IMR-90 (cell line): ENCODE measurements around the gene RABEP1. TPM values are rescaled to one million over a fixed set of nuclear protein-coding genes. Genes with fewer than 3 reads are reported as not detected.

Experiments
- ATAC-seq: fragments of 200-7000 bp; cut with Tn5 transposase; 2 replicates; pipeline ENCODE4 v1.9.1; 2020; ENCODE audit warnings: low read depth, mild to moderate bottlenecking, moderate library complexity
- BruUV-seq: library from RNA; stranded (reverse); fragments of 400-500 nt; replicated peaks from 2 replicates; lab custom pipeline; 2021; lab: Mats Ljungman, UMichigan
- CTCF ChIA-PET: fragments of 300-600 bp; formaldehyde crosslinking; extraction: SDS; loops from one replicate; lab custom pipeline; 2021; ENCODE audit warnings: antibody characterized with exemption; lab: Yijun Ruan, JAX
- POLR2A ChIA-PET: fragments of 300-600 bp; sonication (Branson Sonifier 250); formaldehyde crosslinking; loops from one replicate; lab custom pipeline; 2022; ENCODE audit warnings: antibody characterized with exemption; ENCODE audit not compliant: unreplicated experiment; lab: Charles Lee
- DNase-seq: peaks from one replicate; pipeline ENCODE4 v3.0.0; 2013
- H2AFZ ChIP-seq: replicated peaks from 2 replicates; pipeline ENCODE3; 2013; ENCODE audit warnings: low read length, mild to moderate bottlenecking; ENCODE audit not compliant: poor library complexity
- H2AK5ac ChIP-seq: 2 replicates; pipeline ENCODE4 v1.6.1; 2013; ENCODE audit warnings: low read depth, low read length, inconsistent platforms
- H2AK9ac ChIP-seq: replicated peaks from 2 replicates; pipeline ENCODE3; 2013; ENCODE audit warnings: mild to moderate bottlenecking, low read depth, low read length, moderate library complexity; ENCODE audit not compliant: poor library complexity
- H2BK120ac ChIP-seq: 2 replicates; pipeline ENCODE4 v1.6.1; 2013; ENCODE audit warnings: low read depth, low read length, inconsistent platforms
- H2BK15ac ChIP-seq: 3 replicates; pipeline ENCODE4 v1.6.1; 2013; ENCODE audit warnings: low read depth, low read length, inconsistent platforms
- H2BK20ac ChIP-seq: 2 replicates; pipeline ENCODE4 v1.6.1; 2013; ENCODE audit warnings: low read depth, mild to moderate bottlenecking, inconsistent platforms, low read length, moderate library complexity
- H2BK5ac ChIP-seq: 2 replicates; pipeline ENCODE4 v1.6.1; 2013; ENCODE audit warnings: mild to moderate bottlenecking, low read depth, low read length, inconsistent platforms; ENCODE audit not compliant: poor library complexity, severe bottlenecking
- H3K14ac ChIP-seq: replicated peaks from 2 replicates; pipeline ENCODE4 v1.6.1; 2013; ENCODE audit warnings: low read depth, low read length, inconsistent platforms
- H3K18ac ChIP-seq: 2 replicates; pipeline ENCODE4 v1.6.1; 2013; ENCODE audit warnings: low read depth, low read length, control low read depth
- H3K23ac ChIP-seq: 2 replicates; pipeline ENCODE4 v1.6.1; 2013; ENCODE audit warnings: low read depth, low read length, inconsistent platforms
- H3K27ac ChIP-seq: 2 replicates; pipeline ENCODE4 v1.5.1; 2013; ENCODE audit warnings: mild to moderate bottlenecking, control low read depth, low read length; ENCODE audit not compliant: insufficient read depth
- H3K27me3 ChIP-seq: 2 replicates; pipeline ENCODE4 v1.6.1; 2013; ENCODE audit warnings: low read length; ENCODE audit not compliant: control insufficient read depth, insufficient read depth
- H3K36me3 ChIP-seq: 2 replicates; pipeline ENCODE4 v1.6.1; 2013; ENCODE audit warnings: low read length, mixed read lengths; ENCODE audit not compliant: control insufficient read depth, insufficient read depth
- H3K4ac ChIP-seq: 2 replicates; pipeline ENCODE4 v1.6.1; 2013; ENCODE audit warnings: low read depth, low read length, inconsistent platforms
- H3K4me1 ChIP-seq: 2 replicates; pipeline ENCODE4 v1.6.1; 2013; ENCODE audit warnings: low read length, mixed read lengths; ENCODE audit not compliant: control insufficient read depth, insufficient read depth
- H3K4me2 ChIP-seq: 2 replicates; pipeline ENCODE4 v1.6.1; 2013; ENCODE audit warnings: low read depth, mild to moderate bottlenecking, control low read depth, low read length, moderate library complexity
- H3K4me3 ChIP-seq: 2 replicates; pipeline ENCODE4 v1.5.1; 2013; ENCODE audit warnings: low read depth, mild to moderate bottlenecking, control low read depth, low read length, moderate library complexity; ENCODE audit not compliant: insufficient read depth
- H3K56ac ChIP-seq: 2 replicates; pipeline ENCODE4 v1.6.1; 2013; ENCODE audit warnings: low read length, inconsistent platforms; ENCODE audit not compliant: insufficient read depth; ENCODE audit errors: extremely low read depth
- H3K79me1 ChIP-seq, 2 experiments: 2 replicates each; pipeline ENCODE4 v1.6.1; 2013; ENCODE audit warnings: low read length in 2 of 2, inconsistent platforms in 1 of 2, low read depth in 1 of 2
- H3K9ac ChIP-seq: 2 replicates; pipeline ENCODE4 v1.6.1; 2013; ENCODE audit warnings: low read depth, low read length, control low read depth
- H3K9me1 ChIP-seq: 2 replicates; pipeline ENCODE4 v1.6.1; 2013; ENCODE audit warnings: low read length, inconsistent platforms; ENCODE audit not compliant: insufficient read depth
- H3K9me3 ChIP-seq: 2 replicates; pipeline ENCODE4 v1.6.1; 2013; ENCODE audit warnings: low read length; ENCODE audit not compliant: control insufficient read depth, insufficient read depth
- H4K20me1 ChIP-seq: 2 replicates; pipeline ENCODE4 v1.6.1; 2013; ENCODE audit warnings: low read length, inconsistent platforms; ENCODE audit not compliant: insufficient read depth
- H4K5ac ChIP-seq: 2 replicates; pipeline ENCODE4 v1.6.1; 2013; ENCODE audit warnings: mild to moderate bottlenecking, low read depth, low read length, control low read depth
- H4K8ac ChIP-seq, 2 experiments: 2 replicates each; pipeline ENCODE4 v1.6.1; 2013; ENCODE audit warnings: low read depth in 2 of 2, low read length in 2 of 2, control low read depth in 1 of 2, inconsistent platforms in 1 of 2
- H4K91ac ChIP-seq: 2 replicates; pipeline ENCODE4 v1.6.1; 2013; ENCODE audit warnings: low read depth, low read length, inconsistent platforms; ENCODE audit not compliant: insufficient read depth
- BHLHE40 ChIP-seq: fragments of 150-350 bp; IDR thresholded peaks from 2 replicates; pipeline ENCODE4 v1.6.1; 2016; ENCODE audit warnings: mild to moderate bottlenecking, low read depth, low read length
- CTCF ChIP-seq: conservative IDR thresholded peaks from 2 replicates; pipeline ENCODE4 v1.5.1; 2012; ENCODE audit warnings: mild to moderate bottlenecking, low read depth, low read length, improper control_type of control experiment
- FOS ChIP-seq: fragments of 150-350 bp; IDR thresholded peaks from 2 replicates; pipeline ENCODE4 v1.6.1; 2016; ENCODE audit warnings: low read depth, low read length
- MAFK ChIP-seq: IDR thresholded peaks from 2 replicates; pipeline ENCODE4 v1.6.1; 2012; ENCODE audit warnings: low read depth, low read length, improper control_type of control experiment
- MAZ ChIP-seq: IDR thresholded peaks from 2 replicates; pipeline ENCODE4 v1.6.1; 2012; ENCODE audit warnings: low read depth, mild to moderate bottlenecking, low read length, improper control_type of control experiment, moderate library complexity, borderline replicate concordance
- MXI1 ChIP-seq: IDR thresholded peaks from 2 replicates; pipeline ENCODE4 v1.6.1; 2012; ENCODE audit warnings: low read depth, mild to moderate bottlenecking, low read length, moderate library complexity, borderline replicate concordance
- NFE2L2 ChIP-seq: fragments of 150-350 bp; IDR thresholded peaks from 2 replicates; pipeline ENCODE4 v1.6.1; 2016; ENCODE audit warnings: low read depth, mild to moderate bottlenecking, low read length
- POLR2A ChIP-seq: IDR thresholded peaks from 2 replicates; pipeline ENCODE4 v1.6.1; 2012; ENCODE audit warnings: mild to moderate bottlenecking, low read depth, low read length
- RAD21 ChIP-seq: IDR thresholded peaks from 2 replicates; pipeline ENCODE4 v1.6.1; 2012; ENCODE audit warnings: low read length, improper control_type of control experiment
- RCOR1 ChIP-seq: IDR thresholded peaks from 2 replicates; pipeline ENCODE4 v1.6.1; 2012; ENCODE audit warnings: mild to moderate bottlenecking, low read length, improper control_type of control experiment; ENCODE audit not compliant: insufficient replicate concordance
- RFX5 ChIP-seq: IDR thresholded peaks from 2 replicates; pipeline ENCODE4 v1.8.0; 2012; ENCODE audit warnings: low read depth, mild to moderate bottlenecking, low read length, moderate library complexity
- SMC3 ChIP-seq: fragments of 150-350 bp; IDR thresholded peaks from 2 replicates; pipeline ENCODE4 v1.6.1; 2016; ENCODE audit warnings: low read depth, mild to moderate bottlenecking, antibody characterized with exemption, low read length, moderate library complexity
- WGBS, 2 experiments: methylation state at CpG; one replicate each; pipeline versions ENCODE4 v1.1.5 to v1.1.7; 2013; ENCODE audit warnings: missing lambda C conversion rate in 2 of 2; ENCODE audit not compliant: insufficient read length in 1 of 2; ENCODE audit errors: extremely low coverage in 2 of 2; 5-methylcytosine and 5-hydroxymethylcytosine counted together
- dilution Hi-C: fragments of 300-500 bp; cut with HindIII; formaldehyde crosslinking; loops from one replicate; pipeline ENCODE4 v1.14.3; 2018; ENCODE audit warnings: low sequenced_read_pairs; ENCODE audit not compliant: unreplicated experiment
- in situ Hi-C: fragments of 300-500 bp; cut with MboI; formaldehyde crosslinking; loops from 3 replicates; pipeline ENCODE4 v1.14.3; 2019; ENCODE audit warnings: low sequenced_read_pairs, inconsistent platforms, mixed read lengths
- intact Hi-C: fragments of 100-400 bp; cut with micrococcal nuclease; formaldehyde crosslinking; loops from 2 replicates; pipeline ENCODE4 v1.10.0; 2022
- polyA plus RNA-seq, 3 experiments: library from polyadenylated mRNA; depleted of rRNA; stranded (reverse); fragments of >200 nt; gene quantifications; 2 replicates each; pipeline ENCODE4 v1.2.3, GENCODE V29; 2012; ENCODE audit warnings: low replicate concordance in 1 of 3
- total RNA-seq: library from RNA; depleted of rRNA; stranded (reverse); fragments of >200 nt; gene quantifications from 2 replicates; pipeline ENCODE4 v1.2.3, GENCODE V29; 2012

Gene RABEP1
- total and polyA plus RNA-seq, 2 of the 4 experiments (the other 2 are of a cell fraction) = 15.3 to 38.2 TPM

DNA sequence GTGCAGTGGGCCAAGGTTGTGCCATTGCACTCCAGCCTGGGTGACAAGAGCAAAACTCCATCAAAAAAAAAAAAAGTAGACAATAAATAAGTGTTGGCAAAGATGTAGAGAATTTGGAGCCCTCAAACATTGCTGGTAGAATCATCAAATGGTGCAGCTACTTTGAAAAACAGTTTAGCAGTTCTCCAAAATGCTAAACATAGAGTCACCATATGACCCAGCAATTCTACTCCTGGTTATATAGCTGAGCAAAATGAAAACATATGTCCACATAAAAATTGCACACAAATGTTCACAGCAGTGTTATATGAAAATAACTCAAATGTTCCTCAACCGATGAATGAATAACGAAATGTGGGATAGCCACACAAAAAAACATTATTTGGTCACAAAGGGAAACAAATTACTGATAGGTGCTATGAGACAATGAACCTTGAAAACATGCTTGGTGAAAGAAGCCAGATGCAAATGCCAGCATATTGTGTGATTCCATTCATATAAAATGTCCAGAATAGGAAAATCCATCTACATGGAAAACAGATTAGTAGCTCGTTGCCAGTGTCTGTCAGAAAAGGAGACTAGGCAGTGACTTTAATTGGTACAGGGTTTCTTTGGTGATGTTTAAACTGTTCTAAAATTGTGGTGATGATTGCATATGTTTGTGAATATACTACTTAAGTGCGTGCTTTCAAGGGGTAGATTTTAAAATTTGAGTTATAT is 12.7 kb upstream of the RABEP1 start:
- Histone ChIP-seq H3K18ac (no peak overlapping the region), H4K8ac (no peak overlapping the region), H4K20me1 (no peaks in the 10 kb centered on the region), H3K4me3 (no peak overlapping the region), H2BK5ac (no peak overlapping the region), H2BK20ac (no peak overlapping the region), H3K27ac (no peak overlapping the region), H3K4ac (no peak overlapping the region), H3K27me3 (no peaks in the 10 kb centered on the region), H3K4me2 (no peak overlapping the region), H2AK9ac (no peak overlapping the region), H2BK15ac (no peak overlapping the region), H4K5ac (no peak overlapping the region), H3K79me1 (no peaks in the 10 kb centered on the region), H3K56ac (no peak overlapping the region), H3K4me1 (no peaks in the 10 kb centered on the region), H3K9ac (no peak overlapping the region), H3K9me1 (no peaks in the 10 kb centered on the region), H2AFZ (no peak overlapping the region), H3K14ac (no peak overlapping the region), H3K9me3 (no peaks in the 10 kb centered on the region; the same call in 1 of the 2 replicates), H3K36me3 (no peaks in the 10 kb centered on the region), H2BK120ac (no peak overlapping the region), H4K91ac (no peak overlapping the region), H3K23ac (no peak overlapping the region), H2AK5ac (no peak overlapping the region)
- DNase-seq (no peak), ATAC-seq (no peak)
- CTCF ChIA-PET = no interaction called here
- no TSS peak for BruUV-seq
- dilution Hi-C loops = no loop called here
- TF ChIP-seq RFX5 = no peak
- TF ChIP-seq POLR2A = no peak
- TF ChIP-seq FOS = no peak
- TF ChIP-seq CTCF = no peak
- TF ChIP-seq MAFK = no peak
- no peak for TF ChIP-seq SMC3
- TF ChIP-seq BHLHE40 = no peak
- no peak for TF ChIP-seq NFE2L2
- TF ChIP-seq RCOR1 = no peak
- TF ChIP-seq MXI1 = no peak
- TF ChIP-seq MAZ = no peak
- no peak for TF ChIP-seq RAD21
- intact Hi-C loops = no loop called here
- POLR2A ChIA-PET = no interaction called here
- WGBS, 2 experiments = no CpG with 5 or more reads among the region's 4 CpGs
- in situ Hi-C loops = no loop called here
